PC-3 (cell line): ENCODE measurements around the gene FILIP1L. TPM values are rescaled to one million over a fixed set of nuclear protein-coding genes. Genes with fewer than 3 reads are reported as not detected.

Experiments
- ATAC-seq: fragments of 200-7000 bp; cut with Tn5 transposase; 2 replicates; pipeline ENCODE4 v1.9.1; 2020; ENCODE audit warnings: mild to moderate bottlenecking, moderate library complexity
- BruUV-seq: library from RNA; stranded (reverse); fragments of 400-500 nt; replicated peaks from 2 replicates; lab custom pipeline; 2021; lab: Mats Ljungman, UMichigan
- CTCF ChIA-PET: fragments of 300-600 bp; sonication (Branson Sonifier 250); formaldehyde crosslinking; loops from one replicate; lab custom pipeline; 2022; ENCODE audit warnings: antibody characterized with exemption; lab: Charles Lee
- POLR2A ChIA-PET: fragments of 300-600 bp; sonication (Branson Sonifier 250); formaldehyde crosslinking; loops from one replicate; lab custom pipeline; 2022; ENCODE audit warnings: antibody characterized with exemption; ENCODE audit not compliant: unreplicated experiment; lab: Charles Lee
- DNase-seq: peaks from one replicate; pipeline ENCODE4 v3.0.0-alpha.2; 2015
- H2AFZ ChIP-seq: fragments of 300-600 bp; sonication (generic); 2 replicates; pipeline ENCODE4 v1.6.0; 2016; ENCODE audit warnings: antibody characterized with exemption, low read length
- H3F3A ChIP-seq: fragments of 300-600 bp; sonication (generic); one replicate; pipeline ENCODE4 v1.6.0; 2017; ENCODE audit warnings: antibody characterized with exemption, low read length, control low read depth, mild to moderate bottlenecking; ENCODE audit not compliant: unreplicated experiment
- H3K27ac ChIP-seq: fragments of 300-600 bp; sonication (generic); 2 replicates; pipeline ENCODE4 v1.5.1; 2016; ENCODE audit warnings: mild to moderate bottlenecking, low read length
- H3K27me3 ChIP-seq: fragments of 300-600 bp; sonication (generic); 2 replicates; pipeline ENCODE4 v1.6.1; 2016; ENCODE audit warnings: low read length, mixed read lengths
- H3K36me3 ChIP-seq: fragments of 300-600 bp; sonication (generic); 2 replicates; pipeline ENCODE4 v1.6.1; 2016; ENCODE audit warnings: low read depth, mixed run types, low read length, mixed read lengths
- H3K4me1 ChIP-seq: fragments of 300-600 bp; sonication (generic); 2 replicates; pipeline ENCODE4 v1.5.1; 2016; ENCODE audit warnings: low read length; ENCODE audit not compliant: insufficient read depth
- H3K4me2 ChIP-seq: fragments of 300-600 bp; sonication (generic); 2 replicates; pipeline ENCODE4 v1.6.0; 2016; ENCODE audit warnings: low read length
- H3K4me3 ChIP-seq: fragments of 300-600 bp; sonication (generic); 2 replicates; pipeline ENCODE4 v1.5.1; 2016; ENCODE audit warnings: mild to moderate bottlenecking, low read length, mixed read lengths
- H3K79me2 ChIP-seq: fragments of 300-600 bp; sonication (generic); 2 replicates; pipeline ENCODE4 v1.6.1; 2017; ENCODE audit warnings: low read length, mixed read lengths
- H3K9ac ChIP-seq: fragments of 300-600 bp; sonication (generic); 2 replicates; pipeline ENCODE4 v1.6.0; 2016; ENCODE audit warnings: mild to moderate bottlenecking, low read length
- H3K9me2 ChIP-seq: fragments of 300-600 bp; sonication (generic); replicated peaks from 2 replicates; pipeline ENCODE4 v1.6.1; 2016; ENCODE audit warnings: mixed run types, low read length, mixed read lengths
- H3K9me3 ChIP-seq: fragments of 300-600 bp; sonication (generic); 2 replicates; pipeline ENCODE4 v1.6.1; 2016; ENCODE audit warnings: low read length, mixed read lengths
- H4K20me1 ChIP-seq: fragments of 300-600 bp; sonication (generic); 2 replicates; pipeline ENCODE4 v1.6.1; 2016; ENCODE audit warnings: low read length, mixed read lengths
- EZH2 ChIP-seq: fragments of 300-600 bp; sonication (generic); IDR thresholded peaks from one replicate; pipeline ENCODE4 v1.6.1; 2017; ENCODE audit warnings: antibody characterized with exemption, mild to moderate bottlenecking, low read length; ENCODE audit not compliant: unreplicated experiment
- EZH2phosphoT487 ChIP-seq: fragments of 300-600 bp; sonication (generic); IDR thresholded peaks from 2 replicates; pipeline ENCODE4 v1.6.1; 2018; ENCODE audit warnings: mild to moderate bottlenecking, antibody characterized with exemption, low read length, borderline replicate concordance
- intact Hi-C: fragments of 100-400 bp; cut with micrococcal nuclease; formaldehyde crosslinking; loops from 2 replicates; pipeline ENCODE4 v1.9.0; 2023
- total RNA-seq: library from RNA; depleted of rRNA; stranded (reverse); fragments of >200 nt; gene quantifications from 2 replicates; pipeline ENCODE4 v1.2.3, GENCODE V29; 2014
- TF ChIP-seq, protein P1 (sequence below): fragments of 300-600 bp; sonication (generic); conservative IDR thresholded peaks from 2 replicates; pipeline ENCODE4 v1.5.1; 2017; ENCODE audit warnings: antibody characterized with exemption, low read depth, mild to moderate bottlenecking, low read length

The FILIP1L gene
- total RNA-seq, 1 experiment from 2014 or later = not detected

DNA sequence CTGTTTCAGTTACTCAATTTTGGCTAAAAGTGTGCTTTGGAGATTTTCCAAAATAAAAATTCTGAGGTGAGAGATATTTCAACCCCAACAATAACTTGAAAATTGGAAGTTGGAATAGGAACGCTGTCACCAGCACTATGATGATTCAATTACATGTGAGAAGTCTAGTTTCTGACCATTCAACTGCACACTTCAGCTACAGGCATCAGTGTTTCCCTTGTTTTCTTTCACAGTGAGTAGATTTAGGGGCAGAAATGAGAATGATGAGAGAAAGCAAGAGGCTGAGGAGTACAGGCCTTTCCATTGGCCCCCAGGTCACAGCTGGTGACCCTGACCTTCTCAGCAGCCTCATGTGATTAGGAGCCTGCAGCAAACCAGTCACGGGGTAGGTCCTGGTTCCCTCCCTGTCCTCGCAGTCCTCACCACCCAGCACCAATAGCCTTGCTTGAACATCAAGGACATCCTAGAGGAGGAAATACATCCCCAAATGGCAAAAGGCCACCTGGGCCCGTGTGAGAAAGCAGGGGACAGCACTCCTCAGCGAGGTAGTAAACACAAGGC is 10.0 kb upstream of the FILIP1L start:
- Histone ChIP-seq H3K9ac (no peak overlapping the region), H3K4me1 (peaks cover 16% of the 10 kb centered on the region), H4K20me1 (no peaks in the 10 kb centered on the region), H3K79me2 (no peaks in the 10 kb centered on the region), H3K4me2 (no peak overlapping the region), H3K4me3 (no peak overlapping the region), H3K36me3 (no peaks in the 10 kb centered on the region), H3K27me3 (no peaks in the 10 kb centered on the region), H3K27ac (no peak overlapping the region), H3F3A (no peaks in the 10 kb centered on the region), H3K9me3 (no peaks in the 10 kb centered on the region), H2AFZ (no peak overlapping the region), H3K9me2 (no peaks in the 10 kb centered on the region)
- BruUV-seq = no TSS peak
- intact Hi-C loops = no loop called here
- DNase-seq (no peak), ATAC-seq (no peak)
- ChIA-PET CTCF (no interaction called here), POLR2A (no interaction called here)
- TF ChIP-seq, protein P1, sequence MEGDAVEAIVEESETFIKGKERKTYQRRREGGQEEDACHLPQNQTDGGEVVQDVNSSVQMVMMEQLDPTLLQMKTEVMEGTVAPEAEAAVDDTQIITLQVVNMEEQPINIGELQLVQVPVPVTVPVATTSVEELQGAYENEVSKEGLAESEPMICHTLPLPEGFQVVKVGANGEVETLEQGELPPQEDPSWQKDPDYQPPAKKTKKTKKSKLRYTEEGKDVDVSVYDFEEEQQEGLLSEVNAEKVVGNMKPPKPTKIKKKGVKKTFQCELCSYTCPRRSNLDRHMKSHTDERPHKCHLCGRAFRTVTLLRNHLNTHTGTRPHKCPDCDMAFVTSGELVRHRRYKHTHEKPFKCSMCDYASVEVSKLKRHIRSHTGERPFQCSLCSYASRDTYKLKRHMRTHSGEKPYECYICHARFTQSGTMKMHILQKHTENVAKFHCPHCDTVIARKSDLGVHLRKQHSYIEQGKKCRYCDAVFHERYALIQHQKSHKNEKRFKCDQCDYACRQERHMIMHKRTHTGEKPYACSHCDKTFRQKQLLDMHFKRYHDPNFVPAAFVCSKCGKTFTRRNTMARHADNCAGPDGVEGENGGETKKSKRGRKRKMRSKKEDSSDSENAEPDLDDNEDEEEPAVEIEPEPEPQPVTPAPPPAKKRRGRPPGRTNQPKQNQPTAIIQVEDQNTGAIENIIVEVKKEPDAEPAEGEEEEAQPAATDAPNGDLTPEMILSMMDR = no peak
- TF ChIP-seq EZH2 (no peak), EZH2phosphoT487 (no peak)

DNA sequence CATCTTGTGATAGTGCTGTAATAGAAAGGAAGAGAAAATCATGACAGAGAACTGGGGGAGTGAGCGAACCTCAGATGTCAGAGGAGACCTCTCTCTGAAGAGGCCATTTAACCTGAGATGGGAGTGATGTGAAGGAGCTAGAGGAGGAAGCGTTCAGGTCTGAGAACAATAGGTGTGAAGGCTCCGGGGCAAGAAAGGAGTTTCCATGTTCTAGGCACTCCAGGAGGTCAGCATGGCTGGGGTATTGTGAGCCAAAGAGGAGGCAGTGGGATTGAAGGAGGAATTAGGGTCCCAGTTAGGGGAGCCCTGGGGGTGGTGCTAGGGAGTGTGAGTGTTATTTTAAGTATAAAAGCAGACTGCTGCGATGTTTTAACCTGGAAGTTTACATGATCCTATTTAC is 8.8 kb upstream of the FILIP1L start:
- BruUV-seq = no TSS peak

DNA sequence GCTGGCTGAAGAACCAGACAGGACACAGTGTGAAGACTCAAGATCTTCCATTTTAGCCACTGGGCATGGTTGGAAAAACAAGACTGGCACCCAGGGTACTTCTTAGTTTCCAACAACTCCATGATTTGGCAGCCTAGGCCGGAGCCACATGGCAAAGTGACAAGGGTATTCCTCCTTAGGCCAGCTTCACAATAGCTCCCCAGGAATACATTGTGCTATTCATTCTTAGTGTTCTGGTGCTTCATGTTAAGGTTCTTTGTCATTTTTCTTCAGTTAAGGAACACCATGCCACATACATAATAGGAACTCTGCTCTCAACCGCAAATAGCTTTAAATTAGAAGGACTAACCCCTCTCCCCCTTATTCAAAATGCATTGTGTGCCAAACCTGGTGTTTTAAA is 8.0 kb upstream of the FILIP1L start:
- H3K27me3 ChIP-seq = no peaks in the 10 kb centered on the region
- H3K4me1 ChIP-seq = peaks cover 16% of the 10 kb centered on the region
- no TSS peak for BruUV-seq
- no peaks in the 10 kb centered on the region for H3K9me2 ChIP-seq
- no peaks in the 10 kb centered on the region for H3K79me2 ChIP-seq
- H2AFZ ChIP-seq = no peak overlapping the region
- no peak overlapping the region for H3K4me2 ChIP-seq
- TF ChIP-seq EZH2 (no peak), EZH2phosphoT487 (no peak)
- TF ChIP-seq, protein P1 = no peak
- H3K9ac ChIP-seq = no peak overlapping the region
- no peak overlapping the region for H3K27ac ChIP-seq
- ChIA-PET POLR2A (no interaction called here), CTCF (no interaction called here)
- H3K4me3 ChIP-seq = no peak overlapping the region
- ATAC-seq (no peak), DNase-seq (no peak)
- H4K20me1 ChIP-seq = no peaks in the 10 kb centered on the region
- no peaks in the 10 kb centered on the region for H3K9me3 ChIP-seq
- H3F3A ChIP-seq = no peaks in the 10 kb centered on the region
- intact Hi-C loops = no loop called here
- no peaks in the 10 kb centered on the region for H3K36me3 ChIP-seq

More for the DNA sequence above, 8.8 kb upstream of the FILIP1L start:
- peaks cover 16% of the 10 kb centered on the region for H3K4me1 ChIP-seq
- DNase-seq = no peak
- H3K9ac ChIP-seq = no peak overlapping the region
- no peak for ATAC-seq
- no peaks in the 10 kb centered on the region for H4K20me1 ChIP-seq
- H3K36me3 ChIP-seq = no peaks in the 10 kb centered on the region
- no peak overlapping the region for H3K4me3 ChIP-seq
- ChIA-PET POLR2A (no interaction called here), CTCF (no interaction called here)
- no peaks in the 10 kb centered on the region for H3F3A ChIP-seq
- H2AFZ ChIP-seq = no peak overlapping the region
- TF ChIP-seq EZH2 (no peak), EZH2phosphoT487 (no peak)
- TF ChIP-seq, protein P1 = no peak
- no peak overlapping the region for H3K4me2 ChIP-seq
- no peaks in the 10 kb centered on the region for H3K9me3 ChIP-seq
- no peak overlapping the region for H3K27ac ChIP-seq
- H3K27me3 ChIP-seq = no peaks in the 10 kb centered on the region
- no peaks in the 10 kb centered on the region for H3K79me2 ChIP-seq
- intact Hi-C loops = no loop called here
- H3K9me2 ChIP-seq = no peaks in the 10 kb centered on the region
